GM19025 (cell line): ENCODE data around the gene RNF135.
"Not testable (repeated sequence)": the region's sequence is repeated elsewhere in the genome, so short reads cannot be mapped to it uniquely, and the experiment has no call there.

Source experiments
- ATAC-seq: cut with Tn5 transposase; IDR thresholded peaks from one replicate; pipeline ENCODE4 v1.9.1; 2021; ENCODE audit warnings: mild to moderate bottlenecking, low read depth, moderate library complexity; ENCODE audit not compliant: unreplicated experiment

Gene RNF135, protein sequence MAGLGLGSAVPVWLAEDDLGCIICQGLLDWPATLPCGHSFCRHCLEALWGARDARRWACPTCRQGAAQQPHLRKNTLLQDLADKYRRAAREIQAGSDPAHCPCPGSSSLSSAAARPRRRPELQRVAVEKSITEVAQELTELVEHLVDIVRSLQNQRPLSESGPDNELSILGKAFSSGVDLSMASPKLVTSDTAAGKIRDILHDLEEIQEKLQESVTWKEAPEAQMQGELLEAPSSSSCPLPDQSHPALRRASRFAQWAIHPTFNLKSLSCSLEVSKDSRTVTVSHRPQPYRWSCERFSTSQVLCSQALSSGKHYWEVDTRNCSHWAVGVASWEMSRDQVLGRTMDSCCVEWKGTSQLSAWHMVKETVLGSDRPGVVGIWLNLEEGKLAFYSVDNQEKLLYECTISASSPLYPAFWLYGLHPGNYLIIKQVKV

GRCh38 chr17:30970831-30971567, at the start of gene RNF135:
TSS of gene RNF135 (plus strand) at chr17:30971039. CDS start at chr17:30971074, 35 bp downstream.
- peak; percentile 63 for ATAC-seq

GRCh38 chr17:30921544-30922196, 49.2 kb upstream of the RNF135 start, which contains the start of gene ADAP2:
TSS of gene ADAP2 (plus strand) at chr17:30921945. CDS start at chr17:30922015, 70 bp downstream.
- no peak for ATAC-seq

GRCh38 chr17:30922235-30923030, 48.4 kb upstream of the RNF135 start:
- no peak for ATAC-seq

- ATAC-seq = no peak
Measured at GRCh38 chr17:30924341-30924740, 46.5 kb upstream of the RNF135 start.

DNA sequence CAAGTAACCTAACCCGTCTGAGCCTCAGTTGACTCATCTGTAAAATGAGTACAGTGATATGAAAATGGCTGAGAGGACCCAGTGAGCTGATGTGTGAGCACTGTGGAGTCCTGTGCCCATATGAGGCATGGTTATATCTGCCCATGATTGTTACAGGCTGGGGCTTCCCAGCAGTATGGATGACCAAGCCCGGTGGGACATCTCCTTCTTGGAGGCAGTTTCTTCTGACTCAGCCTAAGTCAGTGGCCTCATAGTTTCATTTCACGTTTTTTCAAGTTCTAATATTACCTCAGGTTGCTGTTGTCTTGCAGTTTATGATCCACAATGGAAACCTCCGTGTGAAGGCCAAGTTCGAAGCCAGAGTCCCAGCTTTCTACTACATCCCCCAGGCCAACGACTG, 44.3 kb upstream of the RNF135 start:
- ATAC-seq = no peak

DNA sequence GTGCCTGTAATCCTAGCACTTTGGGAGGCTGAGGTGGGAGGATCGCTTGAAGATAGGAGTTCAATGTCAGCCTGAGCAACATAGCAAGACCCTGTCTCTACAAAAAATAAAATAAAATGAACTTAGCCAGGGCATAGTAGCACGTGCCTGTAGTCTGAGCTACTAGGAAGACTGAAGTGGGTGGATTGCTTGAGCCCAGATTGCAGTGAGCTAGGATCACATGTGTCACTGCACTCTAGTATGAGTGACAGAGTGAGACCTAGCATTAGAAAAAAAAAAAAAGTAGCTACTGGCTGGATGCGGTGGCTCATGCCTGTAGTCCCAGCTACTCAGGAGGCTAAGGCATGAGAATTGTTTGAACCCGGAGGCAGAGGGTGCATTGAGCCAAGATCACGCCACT, 43.1 kb upstream of the RNF135 start:
- no peak for ATAC-seq

- no peak for ATAC-seq
Measured at GRCh38 chr17:30928584-30928983, 42.3 kb upstream of the RNF135 start.

GRCh38 chr17:30929081-30929633, 41.7 kb upstream of the RNF135 start:
- ATAC-seq = no peak

GRCh38 chr17:30929861-30930260, 41.0 kb upstream of the RNF135 start:
- not testable (repeated sequence) for ATAC-seq

- ATAC-seq = no peak
Measured at GRCh38 chr17:30930495-30930894, 40.3 kb upstream of the RNF135 start.

DNA sequence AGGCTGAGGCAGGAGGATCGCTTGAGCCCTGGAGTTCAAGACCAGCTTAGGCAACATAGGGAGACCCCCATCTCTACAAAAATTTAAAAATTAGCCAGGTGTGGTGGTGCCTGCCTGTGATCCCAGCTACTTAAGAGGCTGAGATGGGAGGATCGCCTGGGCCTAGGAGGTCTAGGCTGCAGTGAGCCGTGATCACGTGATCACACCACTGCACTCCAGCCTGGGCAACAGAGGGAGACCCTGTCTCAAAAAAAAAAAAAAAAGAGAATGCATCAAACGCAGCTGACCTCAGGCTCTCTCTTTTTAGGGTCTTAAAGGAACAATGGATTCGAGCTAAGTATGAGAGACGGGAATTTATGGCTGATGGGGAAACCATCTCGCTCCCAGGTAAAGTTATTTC, 39.3 kb upstream of the RNF135 start:
- ATAC-seq = not testable (repeated sequence)

GRCh38 chr17:30933966-30934365, 36.9 kb upstream of the RNF135 start:
- ATAC-seq = no peak

DNA sequence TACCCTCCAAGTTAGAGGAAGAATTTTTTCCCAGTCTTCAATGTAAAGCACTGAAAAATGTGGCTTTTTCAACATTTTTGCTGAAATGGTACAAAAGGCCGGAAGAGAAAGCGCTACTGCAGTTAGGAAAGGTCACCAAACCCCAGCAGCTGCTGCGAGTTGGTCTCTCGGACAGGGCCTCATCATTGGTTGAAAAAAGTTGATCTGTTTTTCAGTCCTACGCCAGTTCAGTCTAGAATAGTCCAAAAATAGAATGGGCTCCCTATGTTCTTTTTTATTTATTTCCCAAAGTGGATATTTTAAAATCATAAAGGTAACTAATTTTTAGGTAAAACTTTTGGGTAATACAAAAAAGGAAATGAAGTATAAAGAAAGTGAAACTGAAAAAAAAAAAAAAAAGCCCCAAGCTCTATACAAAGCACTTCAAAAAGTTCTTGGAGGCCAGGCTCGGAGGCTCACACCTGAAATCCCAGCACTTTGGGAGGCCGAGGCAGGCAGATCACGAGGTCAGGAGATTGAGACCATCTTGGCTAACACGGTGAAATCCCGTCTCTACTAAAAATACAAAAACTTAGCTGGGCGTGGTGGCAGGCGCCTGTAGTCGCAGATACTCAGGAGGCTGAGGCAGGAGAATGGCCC, 31.7 kb upstream of the RNF135 start:
- no peak for ATAC-seq

DNA sequence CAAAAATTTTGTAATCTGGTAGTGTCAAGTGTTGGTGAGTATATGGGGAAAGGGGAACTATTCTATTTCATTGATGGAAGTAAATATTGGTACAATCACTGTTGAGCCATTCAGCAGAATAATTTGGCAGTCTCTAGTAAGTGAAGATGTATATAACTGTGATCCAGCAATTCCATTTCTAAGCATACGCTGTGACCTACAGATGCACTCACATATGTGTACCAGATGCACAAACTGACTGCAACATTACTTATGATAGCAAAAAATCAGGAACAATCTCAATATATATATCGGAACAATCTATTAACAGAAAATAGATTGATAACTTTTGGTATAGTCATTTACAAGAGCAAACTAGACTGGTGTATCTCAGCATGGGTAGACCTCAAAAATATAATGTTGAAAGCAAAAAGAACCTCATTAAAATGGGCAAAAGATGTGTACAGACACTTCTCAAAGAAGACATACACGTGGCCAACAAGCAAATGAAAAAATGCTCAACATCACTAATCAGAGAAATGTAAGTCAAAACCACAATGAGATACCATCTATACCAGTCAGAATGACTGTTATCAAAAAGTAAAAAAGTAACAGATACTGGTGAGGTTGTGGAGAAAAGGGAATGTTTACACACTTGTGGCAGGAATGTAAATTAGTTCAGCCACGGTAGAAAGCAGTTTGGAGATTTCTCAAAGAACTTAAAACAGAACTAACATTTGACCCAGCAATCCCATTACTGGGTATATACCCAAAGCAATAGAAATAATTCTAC, 28.3 kb upstream of the RNF135 start:
- no peak for ATAC-seq

DNA sequence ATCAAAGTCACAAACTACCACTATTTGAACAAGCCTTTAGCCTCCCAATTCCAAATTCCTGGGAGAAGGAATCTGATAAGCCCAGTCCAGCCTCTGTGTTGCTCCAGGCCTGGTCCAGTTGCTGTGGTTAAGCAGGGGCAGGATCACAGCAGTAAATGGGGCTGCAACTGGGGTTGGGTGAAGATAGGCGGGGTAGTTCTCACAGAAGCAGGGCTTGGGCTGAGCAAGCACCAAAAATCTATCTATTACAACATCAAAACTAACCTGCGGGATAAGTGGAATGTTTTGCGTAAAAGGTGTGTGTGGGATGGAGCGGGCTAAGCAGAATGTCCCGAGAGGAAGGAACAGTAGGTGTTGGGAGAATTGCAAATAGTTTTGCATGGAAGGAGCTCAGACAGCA, 23.0 kb upstream of the RNF135 start:
- ATAC-seq = no peak

DNA sequence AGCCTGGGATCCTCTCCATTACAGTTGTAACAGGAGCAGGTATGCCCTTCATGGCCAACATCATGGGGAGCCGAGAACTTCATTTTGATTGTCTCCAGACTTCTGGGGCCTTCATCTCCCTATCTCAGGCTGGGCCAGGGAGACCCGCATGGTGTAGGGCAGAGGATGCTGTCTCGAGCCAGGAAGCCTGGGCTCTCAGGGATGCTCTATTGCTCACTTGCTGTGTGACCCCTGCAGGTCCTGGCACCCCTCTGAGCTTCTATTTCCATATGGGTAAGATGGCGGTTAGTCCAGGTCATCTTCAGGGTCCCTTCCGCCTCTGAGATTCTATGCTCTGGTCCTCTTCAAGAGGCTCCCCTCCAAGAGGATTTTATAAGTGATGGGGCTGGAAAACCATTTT, 20.6 kb upstream of the RNF135 start:
- no peak for ATAC-seq

DNA sequence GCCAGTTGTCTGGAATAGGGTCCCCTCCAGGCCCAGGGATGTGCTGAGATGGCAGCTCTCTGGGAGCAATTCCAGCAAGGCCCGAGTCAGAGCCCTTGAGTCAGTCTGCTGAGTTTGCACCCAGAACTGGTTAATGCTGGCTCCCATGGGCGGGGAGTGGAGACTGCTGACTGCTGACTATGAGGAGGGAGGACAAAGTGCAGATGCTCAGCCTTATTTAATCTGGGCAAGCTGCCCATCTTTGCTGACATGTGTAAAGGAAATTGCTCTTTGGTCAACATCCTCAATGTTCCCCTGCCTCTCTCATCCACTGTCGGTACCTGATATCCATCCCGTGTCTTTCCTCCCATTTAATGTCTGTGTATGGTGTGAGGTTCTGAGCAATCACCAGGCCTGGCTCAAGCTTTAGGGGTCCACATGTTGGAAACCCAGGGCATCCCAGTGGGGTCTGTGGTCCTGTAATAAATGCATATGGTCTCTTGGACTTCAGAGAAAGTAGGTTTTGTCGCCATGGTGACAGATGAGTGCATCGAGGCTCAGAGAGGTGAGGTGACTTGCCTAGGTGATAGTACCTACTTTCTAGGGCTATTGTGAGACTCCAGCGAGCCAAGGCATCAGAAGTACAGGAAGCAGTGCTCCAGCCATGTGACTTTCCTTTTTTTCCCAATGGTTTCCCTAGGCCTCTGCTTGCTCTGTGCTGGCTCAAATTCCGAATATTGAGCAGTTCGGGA, 20.0 kb upstream of the RNF135 start:
- no peak for ATAC-seq
